Activated naive CD4-positive, alpha-beta T cell treated with anti-CD3 and anti-CD28 coated beads, Interleukin-2, amount 50 U/mL, for 16 hours (primary cell): Measurements from ENCODE around the gene ITGB1.
A peak's percentile ranks its signal among the peaks of the same experiment; 100 is the strongest.
"Not testable (repeated sequence)": the region's sequence is repeated elsewhere in the genome, so short reads cannot be mapped to it uniquely, and the experiment has no call there.

Source experiments
- DNase-seq: peaks from one replicate; pipeline ENCODE4 v3.0.0-alpha.2; 2020

The ITGB1 gene

DNA sequence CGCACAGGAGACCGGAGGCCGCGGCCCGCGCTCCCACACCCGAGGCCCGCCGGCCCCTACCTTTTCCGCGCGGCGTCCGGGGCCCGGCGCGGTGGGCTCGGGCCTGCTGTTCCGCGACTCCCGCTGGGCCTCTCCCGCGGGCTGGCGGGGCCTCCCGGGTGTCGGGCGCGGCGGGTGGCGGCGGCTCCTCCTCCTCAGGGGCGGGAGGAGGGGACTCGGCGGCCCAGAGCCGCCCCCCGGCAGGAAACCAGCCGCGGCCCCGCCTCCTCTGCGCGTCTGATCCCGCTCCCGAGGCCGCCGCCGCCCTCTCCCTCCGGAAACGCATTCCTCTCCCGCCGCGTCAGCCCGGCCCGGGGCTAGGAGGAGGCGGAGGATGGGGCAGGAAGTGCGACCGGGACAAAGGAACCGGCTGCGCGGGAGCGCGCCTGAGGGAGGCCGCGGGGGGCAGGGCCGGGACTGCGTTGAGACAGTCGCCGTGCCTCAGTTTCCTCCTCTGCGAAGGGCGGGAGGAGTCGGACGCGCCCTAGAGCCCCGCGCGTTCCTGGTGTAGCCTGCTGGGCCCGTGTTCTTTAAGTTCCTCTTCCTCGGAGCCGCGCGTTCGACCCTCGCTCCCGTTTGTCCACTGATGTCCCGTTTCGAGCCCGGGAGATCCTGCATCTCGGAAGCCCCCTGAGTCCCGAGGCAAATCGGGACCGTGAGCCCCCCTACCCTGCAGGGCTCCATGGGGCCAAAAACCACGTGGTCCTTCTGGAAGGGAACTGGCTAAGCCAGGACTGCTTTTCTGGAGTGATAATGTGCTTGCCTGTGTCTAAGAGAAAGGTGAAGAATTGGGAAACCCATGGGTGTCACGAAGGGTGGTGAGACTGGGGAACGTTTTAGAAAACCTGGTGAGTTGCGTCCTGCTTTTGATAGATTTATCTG is at the start of gene ITGB1:
ITGB1 (minus strand) TSS at position 146 of the 921 bp plus-strand sequence. CDS start 22,672 bp downstream, outside the sequence.
- peak; percentile 85 for DNase-seq

DNA sequence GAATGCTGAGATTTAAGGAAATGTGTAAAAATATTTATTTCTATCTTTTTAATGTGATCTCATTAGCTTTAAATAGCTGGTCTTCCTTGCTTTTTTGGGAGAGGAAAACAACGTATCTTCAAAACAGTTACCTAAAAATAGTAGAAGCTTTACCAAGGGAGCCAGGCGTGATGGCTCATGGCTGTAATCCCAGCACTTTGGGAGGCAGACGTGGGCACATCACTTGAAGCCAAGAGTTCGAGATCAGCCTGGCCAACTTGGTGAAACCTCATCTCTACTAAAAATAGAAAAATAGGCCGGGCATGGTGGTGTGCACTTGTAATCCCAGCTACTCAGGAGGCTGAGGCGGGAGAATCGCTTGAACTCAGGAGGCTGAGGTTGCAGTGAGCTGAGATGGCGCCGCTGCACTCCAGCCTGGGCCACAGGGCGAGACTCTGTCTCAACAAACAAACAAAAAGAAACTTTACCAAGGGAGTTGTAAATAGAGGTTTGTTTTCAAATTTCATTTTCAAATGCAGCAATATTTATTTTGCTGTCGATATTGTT is 48.4 kb upstream of the ITGB1 start:
- DNase-seq: no peak

DNA sequence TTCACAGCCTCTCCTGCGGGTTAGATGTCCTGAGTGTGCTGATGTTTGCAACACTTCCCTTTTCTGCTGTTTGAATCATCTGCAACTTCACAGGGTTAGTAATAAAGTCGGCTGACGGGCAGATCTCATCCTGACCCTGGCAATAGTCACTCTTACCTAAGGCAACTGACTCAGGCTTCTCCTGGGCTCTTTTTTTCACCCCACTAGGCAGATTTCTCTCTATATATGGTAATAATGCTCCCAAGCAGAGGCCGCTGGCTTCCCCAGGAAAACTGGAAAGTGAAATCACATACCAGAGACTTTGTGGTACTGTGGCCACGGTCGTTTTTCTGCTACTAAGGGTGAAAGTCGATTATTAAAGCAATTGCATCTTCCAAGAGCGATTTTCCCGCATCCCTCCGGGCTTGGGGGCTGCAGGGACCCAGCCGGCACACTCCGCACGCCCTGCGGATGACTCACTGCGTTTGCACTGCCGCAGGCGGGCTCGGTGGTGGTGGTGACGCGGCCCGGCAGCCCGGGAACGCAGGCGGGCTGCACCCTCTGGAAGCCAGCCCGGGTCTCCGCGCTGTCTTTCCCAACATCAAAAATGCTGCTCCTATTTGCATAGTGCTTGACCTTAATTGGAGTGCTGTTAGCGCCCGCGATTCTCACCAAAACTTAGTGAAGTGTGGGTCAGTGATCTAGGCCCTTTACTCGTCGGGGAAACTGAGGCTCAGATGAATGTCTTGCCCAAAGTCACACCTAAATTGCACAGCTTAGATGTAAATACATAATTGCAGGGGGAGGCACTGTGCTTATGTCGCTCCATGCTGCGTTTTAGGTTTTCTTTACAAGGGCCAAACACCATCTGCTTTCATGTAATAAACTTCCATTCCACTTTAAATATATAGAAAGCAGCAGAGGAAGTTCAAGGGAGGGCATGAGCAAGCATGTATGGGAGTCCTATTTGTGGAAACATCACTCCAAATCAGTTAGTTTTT is 47.6 kb upstream of the ITGB1 start:
- DNase-seq: peak; percentile 47

DNA sequence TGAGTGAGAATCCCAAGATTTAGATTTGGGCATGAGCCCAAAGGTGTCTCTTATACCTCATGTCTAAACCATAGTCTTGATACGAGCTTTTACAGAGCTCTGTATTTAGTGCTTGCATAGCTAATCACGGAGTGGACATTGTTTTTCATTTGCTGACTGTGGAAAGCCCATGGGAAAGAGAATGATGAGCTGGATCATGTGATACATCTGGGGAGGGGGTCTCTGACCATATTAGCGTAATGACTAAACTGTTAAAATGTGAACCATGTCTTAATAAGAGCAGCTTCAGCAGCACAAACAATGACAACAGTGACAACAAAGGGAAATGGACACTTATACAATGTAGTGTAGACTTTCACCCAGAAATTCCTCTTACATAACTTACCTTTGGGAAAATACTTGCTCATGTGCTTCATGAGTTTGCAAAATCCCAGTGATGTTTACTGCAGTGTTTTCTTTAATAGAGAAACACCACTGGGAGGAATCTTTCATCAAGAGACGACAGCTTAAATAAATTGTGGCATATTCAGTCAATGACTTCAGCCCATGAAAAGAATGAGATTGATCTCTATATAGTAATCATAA is 44.0 kb upstream of the ITGB1 start:
- DNase-seq: no peak

DNA sequence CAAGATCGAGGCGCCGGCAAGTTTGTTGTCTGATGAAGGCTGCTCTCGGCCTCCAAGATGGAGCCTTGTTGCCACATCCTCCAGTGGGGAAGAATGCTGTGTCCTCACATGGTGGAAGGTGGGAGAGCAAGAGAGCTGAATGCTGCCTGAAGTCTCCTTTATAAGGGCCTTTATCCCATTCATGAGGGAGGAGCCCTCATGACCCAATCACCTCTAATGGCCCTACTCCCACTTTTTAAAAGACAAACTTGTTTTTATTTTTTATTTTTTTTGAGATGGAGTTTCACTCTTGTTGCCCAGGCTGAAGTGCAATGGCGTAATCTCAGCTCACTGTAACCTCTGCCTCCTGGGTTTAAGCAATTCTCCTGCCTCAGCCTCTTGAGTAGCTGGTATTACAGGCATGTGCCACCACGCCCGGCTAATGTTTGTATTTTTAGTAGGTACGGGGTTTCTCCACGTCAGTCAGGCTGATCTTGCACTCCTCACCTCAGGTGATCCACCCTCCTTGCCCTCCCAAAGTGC is 40.1 kb upstream of the ITGB1 start:
- DNase-seq: not testable (repeated sequence)

DNA sequence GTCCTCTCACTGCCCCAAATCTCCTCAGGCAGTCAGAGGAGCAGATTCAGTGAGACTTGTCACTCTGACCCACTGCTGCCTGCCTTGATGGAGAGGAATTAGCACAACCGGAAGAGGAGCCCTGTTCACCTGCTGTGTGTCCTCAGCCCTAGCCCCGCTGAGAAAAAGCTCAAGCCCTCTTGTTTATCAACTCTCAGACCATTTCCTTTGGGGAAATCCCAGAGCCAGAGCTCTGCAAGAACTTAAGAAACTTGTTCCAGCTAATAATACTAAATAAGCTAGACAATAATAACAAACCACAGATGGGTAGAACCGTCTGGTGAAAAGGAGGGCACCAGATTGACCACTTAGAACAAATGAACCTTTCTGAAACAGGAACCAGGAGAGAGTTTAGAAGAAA is 37.7 kb upstream of the ITGB1 start:
- DNase-seq: no peak

DNA sequence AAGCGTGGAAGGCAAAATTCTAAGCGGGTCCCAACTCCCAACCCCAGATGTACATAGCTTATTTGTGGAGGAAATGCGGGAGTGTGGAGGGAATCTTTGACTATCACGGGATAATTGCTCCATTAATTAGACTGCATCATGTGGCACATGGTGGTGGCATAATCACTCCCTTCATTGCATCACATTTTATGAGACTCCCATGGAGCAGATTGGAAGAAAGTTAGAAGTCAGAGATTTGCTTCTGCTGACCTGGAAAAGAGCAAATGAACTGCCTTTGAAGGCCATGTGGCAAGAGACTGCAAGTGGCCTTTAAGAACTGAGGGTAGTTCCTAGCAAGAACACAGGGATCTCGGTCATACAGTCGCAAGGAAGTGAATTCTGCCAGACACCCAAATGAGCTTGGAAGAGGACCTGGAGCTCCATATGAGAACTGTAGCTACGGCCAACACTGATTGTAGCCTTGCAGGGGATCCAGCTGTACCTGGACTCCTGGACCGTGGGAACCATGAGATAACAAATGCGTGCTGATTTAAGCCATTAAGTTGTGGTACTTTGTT is 37.1 kb upstream of the ITGB1 start:
- no peak for DNase-seq

GRCh38 chr10:32994632-32995031 is 36.6 kb upstream of the ITGB1 start:
- not testable (repeated sequence) for DNase-seq

DNA sequence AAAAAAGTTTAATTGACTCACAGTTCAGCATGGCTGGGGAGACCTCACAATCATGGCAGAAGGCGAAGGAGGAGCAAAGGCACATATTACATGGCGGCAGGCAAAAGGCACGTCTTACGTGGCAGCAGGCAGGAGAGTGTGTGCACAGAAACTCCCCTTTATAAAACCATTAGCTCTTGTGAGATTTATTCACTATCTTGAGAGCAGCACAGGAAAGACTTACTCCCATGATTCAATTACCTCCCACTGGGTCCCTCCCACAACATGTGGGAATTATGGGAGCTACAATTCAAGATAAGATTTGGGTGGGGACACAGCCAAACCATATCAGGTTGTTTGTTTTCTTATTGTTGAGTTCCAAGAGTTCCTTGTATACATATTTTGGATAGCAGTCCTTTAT is 34.3 kb upstream of the ITGB1 start:
- DNase-seq: not testable (repeated sequence)

GRCh38 chr10:32990811-32991210 is 32.8 kb upstream of the ITGB1 start:
- no peak for DNase-seq

GRCh38 chr10:32988604-32989003 is 30.6 kb upstream of the ITGB1 start:
- no peak for DNase-seq

DNA sequence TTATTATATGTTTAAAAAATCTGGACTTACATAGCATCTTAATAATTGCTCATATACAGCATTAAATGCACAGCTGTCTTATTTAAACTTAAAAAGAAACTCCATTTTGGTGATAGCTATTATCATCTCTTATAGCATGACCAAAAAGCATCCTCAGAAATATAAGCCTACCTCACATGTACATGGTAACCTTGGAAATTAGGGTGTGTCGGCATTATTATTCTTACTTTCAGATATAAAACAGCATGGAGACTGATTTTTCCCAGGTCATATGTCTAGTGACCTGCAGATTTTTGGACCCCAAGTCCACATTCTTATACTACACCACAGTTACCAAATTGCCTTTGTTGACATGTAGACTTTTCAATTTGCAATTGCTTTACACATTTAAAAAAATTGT is 29.1 kb upstream of the ITGB1 start:
- DNase-seq: no peak

- no peak for DNase-seq
Observed at GRCh38 chr10:32985775-32986350, 27.8 kb upstream of the ITGB1 start.

DNA sequence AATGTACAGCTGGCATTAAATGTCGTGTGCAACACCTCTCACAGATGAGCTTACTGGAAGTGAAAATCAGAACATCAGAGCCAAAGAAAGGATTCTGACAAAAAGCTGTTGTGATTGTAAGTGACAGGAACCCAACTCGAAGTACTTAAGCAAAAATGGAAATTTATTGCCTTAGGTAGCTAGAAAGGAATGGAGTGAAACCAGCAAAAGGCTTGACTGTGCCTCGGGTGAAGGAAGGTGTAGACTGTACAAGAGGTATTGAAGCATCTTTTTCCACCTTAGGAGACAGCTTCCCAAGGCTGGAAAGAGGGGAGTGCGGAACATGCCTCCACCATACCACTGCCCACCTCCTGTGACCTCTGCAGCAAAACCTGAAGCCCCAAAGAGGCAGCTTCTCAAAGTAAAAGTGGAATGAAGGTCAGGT is 27.3 kb upstream of the ITGB1 start:
- DNase-seq: no peak

DNA sequence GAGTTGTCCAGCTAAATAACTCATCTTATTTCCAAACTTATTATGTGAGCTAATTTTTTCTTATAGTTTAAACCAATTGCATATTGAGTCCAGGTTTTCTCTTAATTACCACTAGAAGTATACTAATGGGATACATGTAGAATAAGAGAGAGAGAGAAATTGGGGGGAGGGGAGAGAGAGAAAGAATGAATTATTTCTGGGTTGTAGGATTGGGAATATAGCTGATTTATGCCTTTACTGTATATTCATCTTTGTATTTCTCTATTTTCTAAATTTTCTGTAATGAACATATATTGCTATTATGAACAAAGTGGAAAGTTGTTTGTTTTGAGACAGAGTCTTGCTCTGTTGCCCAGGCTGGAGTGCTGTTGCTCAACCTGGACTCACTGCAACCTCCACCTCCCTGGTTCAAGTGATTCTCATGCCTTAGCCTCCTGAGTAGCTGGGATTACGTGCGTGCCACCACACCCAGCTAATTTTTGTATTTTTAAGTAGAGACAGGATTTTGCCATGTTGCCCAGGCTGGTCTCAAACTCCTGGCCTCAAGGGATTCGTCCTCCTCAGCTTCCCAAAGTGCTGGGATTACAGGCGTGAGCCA is 26.1 kb upstream of the ITGB1 start:
- DNase-seq: no peak

GRCh38 chr10:32982911-32983909 is 25.2 kb upstream of the ITGB1 start:
- DNase-seq: no peak

- DNase-seq: no peak
Observed at GRCh38 chr10:32982293-32982709, 24.3 kb upstream of the ITGB1 start.

GRCh38 chr10:32981760-32982159 is 23.7 kb upstream of the ITGB1 start:
- no peak for DNase-seq

- DNase-seq: peak; percentile 84
Observed at GRCh38 chr10:32980558-32981468, 22.8 kb upstream of the ITGB1 start.
